Lower leg skin (tissue), 4 donors: Measurements from ENCODE around the gene PRCC. TPM values are rescaled to one million over a fixed set of nuclear protein-coding genes. Genes with fewer than 3 reads are reported as not detected.
"Not testable (repeated sequence)": the region's sequence is repeated elsewhere in the genome, so short reads cannot be mapped to it uniquely, and the experiment has no call there.

ENCODE experiments used
- DNase-seq, 2 donors: peaks; one replicate each; pipeline ENCODE4 v3.0.0-alpha.2; 2019; ENCODE audit warnings: low spot score in 2 of 2
- H3K4me3 ChIP-seq: fragments of 200-600 bp; sonication (generic); 2 replicates; pipeline ENCODE4 v1.5.1; 2017; ENCODE audit warnings: mild to moderate bottlenecking, low read depth; ENCODE audit not compliant: poor library complexity, severe bottlenecking
- CTCF ChIP-seq, 3 donors: fragments of 450-650 bp; IDR thresholded peaks; one replicate each; pipeline ENCODE4 v1.5.1; 2016; ENCODE audit warnings: antibody characterized with exemption in 3 of 3, mild to moderate bottlenecking in 3 of 3, moderate library complexity in 2 of 3
- POLR2A ChIP-seq, 2 donors: fragments of 450-650 bp; IDR thresholded peaks; one replicate each; pipeline ENCODE4 v1.6.1; 2016 to 2017; ENCODE audit warnings: antibody characterized with exemption in 2 of 2, mild to moderate bottlenecking in 1 of 2, moderate library complexity in 1 of 2
- WGBS, 2 donors: methylation state at CpG; one replicate each; pipeline ENCODE4 v1.1.5; 2018; 5-methylcytosine and 5-hydroxymethylcytosine counted together
- intact Hi-C: fragments of 100-400 bp; cut with DNase I; formaldehyde crosslinking; loops from one replicate; pipeline ENCODE4 v1.15.0; 2023; ENCODE audit warnings: low total_unique reads
- total RNA-seq, 4 donors: library from RNA; depleted of rRNA; stranded (reverse); fragments of >200 nt; gene quantifications; one replicate each; pipeline ENCODE4 v1.1.0, GENCODE V29; 2016

Gene PRCC
- total RNA-seq, 4 donors from 2014 or later = 35.4 to 45.6 (median 38.8) TPM

DNA sequence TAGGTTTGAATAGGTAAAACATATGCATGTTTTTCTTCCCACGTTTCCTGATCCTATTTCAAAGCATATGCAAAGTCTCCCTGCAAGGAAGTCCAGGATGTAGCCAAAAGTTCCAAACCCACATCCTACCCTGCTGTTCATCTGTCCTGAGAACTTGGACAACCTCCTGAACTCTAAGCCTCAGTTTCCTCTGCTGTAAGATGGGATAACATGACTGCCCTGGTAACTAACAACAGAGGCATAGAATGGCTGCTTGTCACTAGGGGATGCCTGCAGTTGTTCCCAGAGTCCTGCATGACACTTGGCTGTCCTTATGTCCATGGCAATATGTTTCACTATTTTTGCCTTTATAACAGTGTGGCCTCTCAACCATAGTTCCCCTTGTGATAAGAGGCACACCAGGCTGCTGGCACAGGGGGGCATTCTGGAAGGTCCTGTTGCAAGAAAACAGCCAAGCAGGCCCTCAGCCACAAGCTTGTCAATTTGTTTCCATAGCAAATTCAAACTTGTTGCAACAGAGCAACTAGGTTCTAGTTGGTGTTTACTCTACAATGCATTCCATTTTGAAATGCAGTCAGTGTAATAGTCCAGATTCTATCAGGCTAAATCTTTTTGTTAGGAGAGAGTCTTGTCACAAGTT is 14.4 kb upstream of the PRCC start:
- intact Hi-C loops = no loop called here
- TF ChIP-seq POLR2A (IDR thresholded peaks at IDR 0.05) (no peak), CTCF (IDR thresholded peaks at IDR 0.05) (no peak)
- WGBS, 2 donors = 10 to 19% methylated on average over 1 of the region's 1 CpG
- H3K4me3 ChIP-seq = no peak overlapping the region
- no peak for DNase-seq

GRCh38 chr1:156754219-156754618 is 13.1 kb upstream of the PRCC start:
- DNase-seq = no peak
- H3K4me3 ChIP-seq = no peak overlapping the region
- TF ChIP-seq POLR2A (IDR thresholded peaks at IDR 0.05) = no peak
- TF ChIP-seq CTCF (IDR thresholded peaks at IDR 0.05) = no peak
- intact Hi-C loops = no loop called here
- WGBS, 2 donors = 85 to 87% methylated on average over 8 of the region's 8 CpGs

GRCh38 chr1:156755527-156755950 is 11.8 kb upstream of the PRCC start:
- TF ChIP-seq CTCF (IDR thresholded peaks at IDR 0.05) = no peak
- TF ChIP-seq POLR2A (IDR thresholded peaks at IDR 0.05) = no peak
- WGBS, 2 donors = 58 to 69% methylated on average over 5 of the region's 5 CpGs
- no peak for DNase-seq
- intact Hi-C loops = no loop called here
- no peak overlapping the region for H3K4me3 ChIP-seq

DNA sequence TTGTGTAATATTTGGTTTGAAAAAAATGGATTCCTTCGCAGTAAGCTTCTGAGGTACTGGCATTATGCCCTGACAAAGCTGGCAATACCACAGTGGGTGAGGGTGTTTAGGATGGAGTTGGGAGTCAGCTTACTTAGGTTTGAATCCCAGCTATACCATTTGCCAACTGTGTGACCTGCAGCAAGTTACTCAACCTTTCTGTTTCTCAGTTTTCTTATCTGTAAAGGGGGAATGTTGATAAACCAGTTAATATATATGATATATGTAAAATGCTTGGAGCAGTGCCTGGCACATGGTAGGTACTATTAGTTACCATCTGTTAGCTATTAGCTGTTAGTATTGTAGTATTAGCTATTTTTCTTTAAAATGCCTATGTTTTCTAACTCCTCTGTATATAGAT is 11.0 kb upstream of the PRCC start:
- H3K4me3 ChIP-seq = no peak overlapping the region
- TF ChIP-seq POLR2A (IDR thresholded peaks at IDR 0.05) (no peak), CTCF (IDR thresholded peaks at IDR 0.05) (no peak)
- intact Hi-C loops = no loop called here
- WGBS, 2 donors = 88 to 96% methylated on average over 1 of the region's 1 CpG
- DNase-seq = no peak

- H3K4me3 ChIP-seq, intact Hi-C loops: not testable (repeated sequence)
- WGBS, 2 donors = 85 to 92% methylated on average over 10 of the region's 10 CpGs
- DNase-seq = peak in 1 of 2 donors; percentile 49
These were observed 9.6 kb upstream of the PRCC start for GRCh38 chr1:156757572-156758253.

DNA sequence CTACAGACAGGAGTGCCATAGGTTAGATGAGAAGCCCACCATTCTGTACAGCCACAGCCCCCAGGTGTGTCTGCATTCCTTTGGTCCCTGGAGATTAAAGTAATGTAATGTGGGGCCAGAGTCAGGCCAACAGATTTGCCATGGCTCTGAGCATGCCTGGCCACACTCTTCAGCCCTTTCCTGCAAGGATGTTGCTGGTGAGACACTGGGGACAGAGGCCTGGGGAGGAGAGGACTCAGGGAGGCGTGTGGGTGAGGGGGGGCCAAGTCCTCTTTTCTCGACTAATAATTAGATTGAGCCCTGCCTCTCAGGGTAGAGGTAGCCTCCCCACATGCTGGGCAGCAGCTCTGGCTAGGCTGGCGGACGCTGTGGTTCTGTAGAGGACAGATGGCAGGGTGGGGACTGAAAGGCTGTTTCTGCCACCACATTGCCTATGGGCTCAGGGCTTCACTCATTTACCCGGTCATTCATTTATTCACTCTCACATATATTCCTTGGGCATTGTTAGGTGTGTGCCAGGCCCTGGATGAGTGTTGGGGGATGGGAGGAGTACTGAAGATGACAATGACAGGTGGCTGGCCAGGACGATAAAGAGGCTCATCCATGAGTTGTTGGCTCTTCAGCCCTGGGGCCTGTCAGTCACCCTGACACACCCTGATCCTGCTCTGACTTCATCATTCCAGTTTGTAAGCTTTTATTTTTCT is 7.1 kb upstream of the PRCC start:
- DNase-seq = peak in 1 of 2 donors; percentile 70
- TF ChIP-seq POLR2A (IDR thresholded peaks at IDR 0.05) (no peak), CTCF (IDR thresholded peaks at IDR 0.05) (no peak)

More for the DNA sequence above, 7.1 kb upstream of the PRCC start:
- intact Hi-C loops = no loop called here
- H3K4me3 ChIP-seq = no peak overlapping the region
- WGBS, 2 donors = 54 to 60% methylated on average over 6 of the region's 6 CpGs
